ENCODE data around the gene ARSA.

- no peak for TF ChIP-seq CTCF (conservative IDR thresholded peaks at IDR 0.05; ENCODE audit: low read length)
- TF ChIP-seq EZH2phosphoT487 (IDR thresholded peaks at IDR 0.05; ENCODE audit: borderline replicate concordance, low read depth, low read length) = no peak
Observed at GRCh38 chr22:50578776-50579310, 49.1 kb downstream of the ARSA start.
